NCI-H1930 (cell line): ENCODE measurements around the gene DLG2.
"Not testable (repeated sequence)": the region's sequence is repeated elsewhere in the genome, so short reads cannot be mapped to it uniquely, and the experiment has no call there.

Experiments
- DNase-seq, 2 experiments: peaks; one replicate each; lab custom pipeline; 2025; lab: John Stamatoyannopoulos, UW

The DLG2 gene

GRCh38 chr11:84833488-84834088 lies 793.6 kb downstream of the DLG2 start:
- no peak for DNase-seq

GRCh38 chr11:84830372-84830771 lies 796.8 kb downstream of the DLG2 start:
- DNase-seq: no peak

GRCh38 chr11:84829162-84829561 lies 798.0 kb downstream of the DLG2 start:
- DNase-seq: no peak

DNA sequence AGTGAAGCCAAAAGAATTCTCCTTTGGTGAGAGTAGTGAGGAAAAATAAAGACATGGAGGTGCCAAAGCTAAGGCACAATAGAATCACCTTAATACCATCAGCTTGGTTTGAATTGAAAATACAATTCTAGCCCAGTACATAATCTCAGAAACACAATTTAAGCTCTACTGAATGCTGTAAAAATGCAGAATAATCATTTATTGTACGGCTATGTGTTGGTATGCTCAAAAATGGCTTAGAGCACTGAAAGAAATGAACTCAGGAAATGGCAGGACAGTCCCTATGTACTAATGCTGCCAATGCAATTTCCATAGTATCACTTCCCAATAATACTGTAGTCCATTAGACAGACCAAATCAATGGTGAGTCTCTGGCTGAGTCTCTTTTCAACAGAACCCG lies 798.5 kb downstream of the DLG2 start:
- DNase-seq: no peak

DNA sequence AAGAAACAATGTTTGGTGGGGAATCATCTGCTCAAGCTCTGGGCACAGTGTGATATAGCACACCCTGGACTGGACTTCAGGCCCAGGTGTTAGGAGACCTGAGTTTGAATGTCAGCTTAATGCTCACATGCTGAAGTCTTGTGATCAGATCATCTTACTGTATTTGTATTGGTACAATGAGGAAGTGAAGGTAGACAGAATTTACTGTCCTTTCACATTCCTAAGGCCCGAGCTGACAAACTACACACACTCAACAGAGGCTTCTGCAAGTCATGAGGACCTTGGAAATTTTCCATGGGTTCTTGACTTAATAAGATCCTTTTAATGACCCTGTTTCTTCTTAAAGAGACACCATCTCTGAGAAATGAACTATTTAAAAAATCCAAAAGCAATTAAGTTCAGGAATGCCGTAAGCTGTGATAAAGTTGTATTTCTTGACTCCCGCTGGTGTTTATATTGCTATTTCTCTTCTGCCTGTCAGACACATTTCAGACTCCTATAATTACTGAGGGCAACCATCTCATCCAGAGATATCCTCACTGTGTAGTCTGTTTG lies 802.0 kb downstream of the DLG2 start:
- DNase-seq: no peak

DNA sequence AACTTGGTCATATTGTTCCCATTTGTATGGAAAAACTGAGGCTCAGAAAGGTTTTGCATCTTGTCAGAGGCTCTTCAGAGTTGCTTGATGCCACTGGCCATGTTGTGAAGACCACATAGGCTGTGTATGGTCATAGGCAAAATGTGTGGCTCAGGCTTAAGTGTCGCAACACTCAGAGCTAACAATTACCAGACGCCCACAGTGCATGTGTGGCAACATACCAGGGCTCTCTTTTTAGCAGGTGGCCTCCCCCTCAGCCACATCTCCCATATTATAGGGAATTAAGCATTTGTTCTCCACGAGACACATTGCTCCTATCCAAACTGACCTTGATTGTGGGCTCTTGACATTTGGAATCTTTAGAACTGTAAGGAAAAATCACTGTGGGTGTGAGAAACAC lies 802.5 kb downstream of the DLG2 start:
- no peak for DNase-seq

GRCh38 chr11:84819537-84819936 lies 807.6 kb downstream of the DLG2 start:
- no peak for DNase-seq

- no peak for DNase-seq
Measured at GRCh38 chr11:84819128-84819527, 808.0 kb downstream of the DLG2 start.

DNA sequence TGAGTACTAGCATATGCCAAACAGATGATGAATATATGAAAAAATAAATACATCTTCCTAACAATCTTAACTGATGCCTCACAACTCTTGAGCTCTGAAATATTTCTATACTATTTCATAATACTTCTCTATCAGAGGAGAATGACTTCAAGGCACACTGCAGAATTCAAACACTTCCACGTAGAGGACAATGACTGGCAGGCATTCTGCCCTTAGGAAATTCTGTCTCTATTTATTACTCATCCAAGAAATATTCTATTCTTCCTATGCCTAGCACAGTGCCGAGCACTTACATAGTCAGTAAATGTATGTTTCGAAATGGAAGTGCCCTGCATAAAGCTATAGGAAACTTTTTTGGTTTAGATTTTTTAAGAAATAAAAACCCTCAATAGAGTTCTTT lies 809.1 kb downstream of the DLG2 start:
- no peak for DNase-seq

- DNase-seq: no peak
Measured at GRCh38 chr11:84812471-84812969, 814.6 kb downstream of the DLG2 start.

DNA sequence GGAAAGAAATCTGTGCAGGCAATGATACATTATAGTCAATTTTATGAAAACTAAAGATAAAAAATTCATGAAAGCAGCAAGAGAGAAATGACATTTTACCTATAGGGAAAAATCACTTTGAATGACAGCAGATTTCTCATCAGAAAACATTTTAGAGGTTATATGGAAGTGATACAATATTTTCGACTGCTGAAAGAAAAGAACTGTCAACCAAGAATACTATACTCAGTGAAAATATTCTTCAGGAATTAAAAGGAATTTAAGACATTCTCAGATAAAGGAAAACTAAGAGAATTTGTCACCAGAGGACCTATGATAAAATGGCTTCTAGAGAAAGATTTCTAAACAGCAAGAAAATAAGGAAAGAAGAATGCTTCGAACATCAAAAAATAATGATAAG lies 820.8 kb downstream of the DLG2 start:
- no peak for DNase-seq

GRCh38 chr11:84804041-84804440 lies 823.1 kb downstream of the DLG2 start:
- DNase-seq: no peak

- DNase-seq: no peak
Measured at GRCh38 chr11:84800755-84801346, 826.3 kb downstream of the DLG2 start.

- DNase-seq: no peak
Measured at GRCh38 chr11:84799112-84799511, 828.0 kb downstream of the DLG2 start.

DNA sequence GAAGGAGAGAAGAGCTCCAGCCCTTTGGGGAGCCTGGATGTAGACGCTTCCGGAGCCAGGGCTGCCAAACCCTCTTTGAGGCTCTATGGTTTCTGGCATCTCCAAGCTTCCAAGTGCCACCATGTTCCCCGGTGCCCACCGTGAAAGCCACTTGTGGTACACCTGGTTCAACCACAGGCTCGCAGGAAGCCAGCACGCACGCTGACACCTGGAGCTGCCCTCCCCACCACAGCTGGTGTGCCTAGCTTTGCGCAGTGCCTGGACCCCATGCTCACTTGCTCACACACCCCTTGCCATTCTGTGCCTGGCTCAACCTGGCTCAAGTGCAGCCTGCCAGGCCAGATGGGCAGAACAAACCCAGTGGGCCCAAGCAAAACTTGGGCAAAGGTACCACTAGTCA lies 831.4 kb downstream of the DLG2 start:
- DNase-seq: no peak

DNA sequence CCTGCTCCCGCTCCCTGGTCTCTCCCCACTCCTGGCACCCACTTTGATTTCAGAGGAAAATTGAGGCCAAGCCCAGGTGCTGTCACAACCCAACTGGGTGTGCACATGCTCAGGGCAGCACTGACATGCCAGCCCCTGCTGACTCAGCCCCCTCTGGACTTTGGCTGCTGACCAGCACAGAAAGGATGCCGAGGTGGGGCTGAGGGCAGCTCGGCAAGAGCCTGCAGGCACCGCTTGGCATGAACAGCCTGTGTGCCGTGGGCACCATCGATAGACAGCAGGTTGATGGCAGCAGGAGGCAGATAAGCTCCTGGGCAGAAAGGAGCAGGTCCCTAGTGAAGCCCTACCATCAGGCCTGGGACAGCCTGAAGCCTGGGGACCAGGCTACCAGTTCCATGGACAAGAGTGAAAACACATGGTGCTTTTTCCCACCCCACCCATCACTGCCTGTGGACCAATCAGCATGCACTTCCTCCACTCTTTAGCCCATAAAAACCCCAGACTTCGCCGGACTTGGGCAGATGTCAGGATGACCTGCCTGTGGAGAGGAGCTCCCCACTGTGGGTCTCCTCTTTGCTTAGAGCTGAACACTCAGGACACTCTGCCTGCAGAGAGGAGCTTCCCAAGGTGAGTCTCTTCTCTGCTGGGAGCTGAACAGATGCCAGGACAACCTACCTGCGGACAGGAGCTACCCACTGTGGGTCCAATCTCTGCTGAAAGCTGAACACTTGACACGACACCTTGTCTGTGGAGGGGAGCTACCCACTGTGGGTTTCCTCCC lies 832.3 kb downstream of the DLG2 start:
- DNase-seq: no peak

DNA sequence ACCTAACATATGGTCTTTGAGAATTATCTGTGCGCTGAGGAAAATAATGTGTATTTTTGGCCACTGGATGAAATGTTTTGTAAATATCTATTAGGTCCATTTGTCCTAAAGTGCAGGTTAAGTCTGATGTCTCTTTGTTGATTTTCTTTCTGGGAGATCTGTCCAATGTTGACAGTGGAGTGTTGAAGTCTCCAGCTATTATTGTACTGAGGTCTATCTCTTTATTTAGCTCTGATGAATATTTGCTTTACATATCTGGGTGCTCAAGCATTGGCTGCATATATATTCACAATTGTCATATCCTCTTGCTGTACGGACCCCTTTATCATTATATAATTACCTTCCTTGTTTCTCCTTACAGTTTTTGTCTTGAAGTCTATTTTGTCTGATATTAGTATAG lies 833.8 kb downstream of the DLG2 start:
- no peak for DNase-seq

- DNase-seq: no peak
Measured at GRCh38 chr11:84790849-84791427, 836.2 kb downstream of the DLG2 start.

- DNase-seq: no peak
Measured at GRCh38 chr11:84788220-84788619, 838.9 kb downstream of the DLG2 start.

GRCh38 chr11:84784158-84784557 lies 843.0 kb downstream of the DLG2 start:
- not testable (repeated sequence) for DNase-seq

GRCh38 chr11:84780689-84781293 lies 846.4 kb downstream of the DLG2 start:
- peak in 1 of 2 experiments; percentile 18 for DNase-seq

DNA sequence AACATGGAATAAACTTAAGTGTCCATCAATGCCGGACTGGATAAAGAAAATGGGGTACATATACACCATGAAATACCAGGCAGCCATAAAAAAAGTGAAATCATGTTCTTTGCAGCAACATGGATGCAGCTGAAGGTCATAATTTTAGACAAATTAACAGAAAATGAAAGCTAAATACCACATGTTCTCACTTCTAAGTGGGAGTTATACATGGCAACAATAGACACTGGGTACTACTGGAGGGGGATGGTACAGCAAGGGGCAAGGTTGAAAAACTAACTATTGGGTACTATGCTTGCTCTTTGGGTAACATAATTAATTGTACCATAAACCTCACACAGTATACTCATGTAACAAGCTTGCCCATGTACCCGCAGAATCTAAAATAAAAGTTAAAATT lies 851.6 kb downstream of the DLG2 start:
- DNase-seq: no peak
